Measurements from ENCODE around the gene KLF6. TPM values are rescaled to one million over a fixed set of nuclear protein-coding genes. Genes with fewer than 3 reads are reported as not detected.

Gene KLF6
- total RNA-seq, 1 experiment from 2014 or later, result 70.1 TPM

GRCh38 chr10:3805791-3806461 is 20.9 kb upstream of the KLF6 start:
- Histone ChIP-seq H3K4me3 (ENCODE audit: low read depth, low read length, poor library complexity, severe bottlenecking) (no peak overlapping the region), H3K4me1 (ENCODE audit: insufficient read depth, low read length, poor library complexity, severe bottlenecking) (peaks cover 67% of the 10 kb centered on the region), H3K27me3 (replicated peaks; ENCODE audit: insufficient read depth, low read depth, low read length, poor library complexity) (no peaks in the 10 kb centered on the region), H3K36me3 (ENCODE audit: insufficient read depth, low read length, poor library complexity, severe bottlenecking) (no peaks in the 10 kb centered on the region), H3K9me3 (ENCODE audit: low read depth, low read length, poor library complexity, severe bottlenecking) (no peaks in the 10 kb centered on the region), H3K27ac (ENCODE audit: low read depth, low read length, poor library complexity, severe bottlenecking) (peak overlapping the region; percentile 81)
- CTCF ChIA-PET, result no interaction called here
- TF ChIP-seq EZH2 (IDR thresholded peaks at IDR 0.05; ENCODE audit: borderline replicate concordance, low read depth, low read length, poor library complexity, severe bottlenecking), result no peak
- no peak for TF ChIP-seq CTCF (conservative IDR thresholded peaks at IDR 0.05; ENCODE audit: low read depth, low read length)
- intact Hi-C loops (cut with micrococcal nuclease; ENCODE audit: unreplicated experiment), result loop anchor here (1.0 kb wide), 1 partner anchor 21 kb away; the partner anchor contains the start of gene KLF6
- POLR2A ChIA-PET (ENCODE audit: low non-redundant PET), result no interaction called here
- DNase-seq (ENCODE audit: low spot score), result peak; percentile 91
- no TSS peak for BruUV-seq (replicated peaks)

- H3K27me3 ChIP-seq (replicated peaks; ENCODE audit: insufficient read depth, low read depth, low read length, poor library complexity), result no peaks in the 10 kb centered on the region
- no peaks in the 10 kb centered on the region for H3K9me3 ChIP-seq (ENCODE audit: low read depth, low read length, poor library complexity, severe bottlenecking)
- BruUV-seq (replicated peaks), result TSS peak; percentile 69
- peaks cover 60% of the 10 kb centered on the region for H3K4me1 ChIP-seq (ENCODE audit: insufficient read depth, low read length, poor library complexity, severe bottlenecking)
- no peaks in the 10 kb centered on the region for H3K36me3 ChIP-seq (ENCODE audit: insufficient read depth, low read length, poor library complexity, severe bottlenecking)
- no peak for TF ChIP-seq CTCF (conservative IDR thresholded peaks at IDR 0.05; ENCODE audit: low read depth, low read length)
- no peak for TF ChIP-seq EZH2 (IDR thresholded peaks at IDR 0.05; ENCODE audit: borderline replicate concordance, low read depth, low read length, poor library complexity, severe bottlenecking)
- ChIA-PET CTCF (no interaction called here), POLR2A (ENCODE audit: low non-redundant PET) (no interaction called here)
- peak overlapping the region; percentile 81 for H3K27ac ChIP-seq (ENCODE audit: low read depth, low read length, poor library complexity, severe bottlenecking)
- DNase-seq (ENCODE audit: low spot score), result peak; percentile 73
- H3K4me3 ChIP-seq (ENCODE audit: low read depth, low read length, poor library complexity, severe bottlenecking), result no peak overlapping the region
- intact Hi-C loops (cut with micrococcal nuclease; ENCODE audit: unreplicated experiment), result loop anchor here (1.0 kb wide), 1 partner anchor 20 kb away; the partner anchor contains the start of gene KLF6
These were observed 20.3 kb upstream of the KLF6 start for GRCh38 chr10:3805201-3805790.

GRCh38 chr10:3803927-3804741 is 19.1 kb upstream of the KLF6 start:
- Histone ChIP-seq H3K9me3 (ENCODE audit: low read depth, low read length, poor library complexity, severe bottlenecking) (no peaks in the 10 kb centered on the region), H3K36me3 (ENCODE audit: insufficient read depth, low read length, poor library complexity, severe bottlenecking) (no peaks in the 10 kb centered on the region), H3K4me1 (ENCODE audit: insufficient read depth, low read length, poor library complexity, severe bottlenecking) (peaks cover 57% of the 10 kb centered on the region), H3K4me3 (ENCODE audit: low read depth, low read length, poor library complexity, severe bottlenecking) (no peak overlapping the region), H3K27me3 (replicated peaks; ENCODE audit: insufficient read depth, low read depth, low read length, poor library complexity) (no peaks in the 10 kb centered on the region), H3K27ac (ENCODE audit: low read depth, low read length, poor library complexity, severe bottlenecking) (peak overlapping the region; percentile 81)
- DNase-seq (ENCODE audit: low spot score), result no peak
- TF ChIP-seq CTCF (conservative IDR thresholded peaks at IDR 0.05; ENCODE audit: low read depth, low read length) (no peak), EZH2 (IDR thresholded peaks at IDR 0.05; ENCODE audit: borderline replicate concordance, low read depth, low read length, poor library complexity, severe bottlenecking) (no peak)
- intact Hi-C loops (cut with micrococcal nuclease; ENCODE audit: unreplicated experiment), result no loop called here
- ChIA-PET CTCF (no interaction called here), POLR2A (ENCODE audit: low non-redundant PET) (no interaction called here)
- no TSS peak for BruUV-seq (replicated peaks)

Data from A673 (cell line).